ENCODE measurements around the gene FBRS.

DNA sequence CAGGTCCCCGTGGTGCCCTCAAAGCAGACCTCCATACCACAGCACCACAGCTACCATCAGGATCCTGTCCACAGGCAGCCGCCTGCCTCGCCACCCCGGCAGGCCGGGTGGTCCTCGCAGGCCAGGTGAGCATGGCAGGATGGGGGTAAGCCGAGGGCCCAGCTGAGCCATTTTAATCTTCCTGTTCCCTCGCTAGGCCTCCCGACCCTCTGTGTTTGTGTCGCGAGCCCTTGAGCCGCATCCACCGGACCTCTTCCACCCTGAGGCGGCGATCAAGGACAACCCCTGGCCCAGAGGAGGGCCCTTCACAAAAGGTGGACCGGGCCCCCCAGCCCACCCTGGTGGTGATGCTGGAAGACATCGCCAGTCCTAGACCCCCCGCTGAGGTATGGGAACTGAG is 5.5 kb upstream of the FBRS start:
- TF ChIP-seq, protein P1, sequence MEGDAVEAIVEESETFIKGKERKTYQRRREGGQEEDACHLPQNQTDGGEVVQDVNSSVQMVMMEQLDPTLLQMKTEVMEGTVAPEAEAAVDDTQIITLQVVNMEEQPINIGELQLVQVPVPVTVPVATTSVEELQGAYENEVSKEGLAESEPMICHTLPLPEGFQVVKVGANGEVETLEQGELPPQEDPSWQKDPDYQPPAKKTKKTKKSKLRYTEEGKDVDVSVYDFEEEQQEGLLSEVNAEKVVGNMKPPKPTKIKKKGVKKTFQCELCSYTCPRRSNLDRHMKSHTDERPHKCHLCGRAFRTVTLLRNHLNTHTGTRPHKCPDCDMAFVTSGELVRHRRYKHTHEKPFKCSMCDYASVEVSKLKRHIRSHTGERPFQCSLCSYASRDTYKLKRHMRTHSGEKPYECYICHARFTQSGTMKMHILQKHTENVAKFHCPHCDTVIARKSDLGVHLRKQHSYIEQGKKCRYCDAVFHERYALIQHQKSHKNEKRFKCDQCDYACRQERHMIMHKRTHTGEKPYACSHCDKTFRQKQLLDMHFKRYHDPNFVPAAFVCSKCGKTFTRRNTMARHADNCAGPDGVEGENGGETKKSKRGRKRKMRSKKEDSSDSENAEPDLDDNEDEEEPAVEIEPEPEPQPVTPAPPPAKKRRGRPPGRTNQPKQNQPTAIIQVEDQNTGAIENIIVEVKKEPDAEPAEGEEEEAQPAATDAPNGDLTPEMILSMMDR (IDR thresholded peaks at IDR 0.05; ENCODE audit: poor library complexity): no peak
- no peak for TF ChIP-seq EZH2 (IDR thresholded peaks at IDR 0.05; ENCODE audit: borderline replicate concordance)
- no peak for TF ChIP-seq EZH2phosphoT487 (IDR thresholded peaks at IDR 0.05; ENCODE audit: low read depth, severe bottlenecking, unreplicated experiment)
